BLaER1 treated with 17β-estradiol and CSF1 and Interleukin-3, amounts not matched to agents 10 nM and 100 nM (cell line): ENCODE results near the gene PSMC4.

Experiments
- H3K27ac ChIP-seq, 11 experiments: shearing (Covaris generic); formaldehyde crosslinking; 2 replicates each; pipeline ENCODE4 v1.8.1; 2022
- H3K27me3 ChIP-seq, 11 experiments: shearing (Covaris generic); formaldehyde crosslinking; 2 replicates each; pipeline ENCODE4 v1.8.1; 2022
- H3K36me3 ChIP-seq, 11 experiments: shearing (Covaris generic); formaldehyde crosslinking; 2 replicates each; pipeline ENCODE4 v1.8.1; 2022
- H3K4me1 ChIP-seq, 10 experiments: shearing (Covaris generic); formaldehyde crosslinking; 2 replicates each; pipeline ENCODE4 v1.8.1; 2022
- H3K4me2 ChIP-seq, 11 experiments: shearing (Covaris generic); formaldehyde crosslinking; 2 replicates each; pipeline ENCODE4 v1.8.1; 2022
- H3K4me3 ChIP-seq, 10 experiments: shearing (Covaris generic); formaldehyde crosslinking; 2 replicates each; pipeline ENCODE4 v1.8.1; 2022
- H3K9ac ChIP-seq, 11 experiments: shearing (Covaris generic); formaldehyde crosslinking; 2 replicates each; pipeline ENCODE4 v1.8.1; 2022
- H3K9me3 ChIP-seq, 11 experiments: shearing (Covaris generic); formaldehyde crosslinking; replicated peaks in 1 of 11; 2 replicates each; pipeline ENCODE4 v1.8.1; 2022
- H4K20me1 ChIP-seq, 11 experiments: shearing (Covaris generic); formaldehyde crosslinking; 2 replicates each; pipeline ENCODE4 v1.8.1; 2022
- Cebpa-rat ChIP-seq, 11 experiments: shearing (Covaris generic); IDR thresholded peaks; 2 replicates each; pipeline ENCODE4 v1.8.1; 2022

Gene PSMC4

DNA sequence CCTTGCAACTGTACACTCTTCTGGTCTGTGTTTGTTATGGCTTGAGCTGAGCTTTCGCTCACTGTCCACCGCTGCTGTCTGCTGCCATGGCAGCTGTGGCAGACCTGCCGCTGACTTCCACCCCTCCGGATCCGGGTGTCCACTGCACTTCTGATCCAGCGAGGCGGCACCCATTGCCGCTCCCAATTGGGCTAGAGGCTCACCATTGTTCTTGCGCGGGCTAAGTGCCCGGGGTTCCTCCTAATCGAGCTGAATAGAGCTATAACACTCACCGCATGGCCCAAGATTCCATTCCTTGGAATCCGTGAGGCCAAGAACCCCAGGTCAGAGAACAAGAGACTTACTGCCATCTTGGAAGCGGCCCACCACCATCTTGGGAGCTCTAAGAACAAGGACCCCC is 2.2 kb upstream of the PSMC4 start:
- no peak for TF ChIP-seq Cebpa-rat (IDR thresholded peaks at IDR 0.05)
- Histone ChIP-seq H4K20me1 (peaks cover 0 to 26% (median 12%) of the 10 kb centered on the region in 11 experiments; a peak in 12 of 22 replicates), H3K4me2 (peak overlapping the region in 3 of 11 experiments; percentile 85 to 86 (median 86); a peak in 6 of 22 replicates), H3K36me3 (peaks cover 18 to 21% (median 19%) of the 10 kb centered on the region in 11 experiments), H3K9me3 (no peaks in the 10 kb centered on the region; a peak in 1 of 22 replicates), H3K4me3 (no peak overlapping the region), H3K27ac (peak overlapping the region in 1 of 11 experiments; percentile 29; a peak in 1 of 22 replicates), H3K4me1 (peaks cover 18 to 72% (median 25%) of the 10 kb centered on the region in 10 experiments), H3K27me3 (no peaks in the 10 kb centered on the region), H3K9ac (no peak overlapping the region)

DNA sequence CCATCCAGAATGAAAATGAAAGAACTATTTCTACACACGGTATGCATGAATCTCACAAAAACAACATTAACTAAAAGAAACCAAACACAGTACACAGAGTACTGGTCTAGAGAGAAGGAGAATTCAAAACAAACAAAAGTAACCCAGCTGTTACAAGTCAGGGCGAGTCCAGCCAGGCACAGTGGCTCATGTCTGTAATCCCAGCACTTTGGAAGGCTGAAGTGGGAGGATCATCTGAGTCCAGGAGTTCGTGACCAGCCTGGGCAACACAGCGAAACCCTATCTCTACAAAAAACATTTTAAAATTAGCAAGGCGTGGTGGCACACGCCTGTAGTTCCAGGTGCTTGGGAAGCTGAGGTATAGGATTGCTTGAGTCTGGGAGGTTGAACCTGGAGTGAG is 1.7 kb upstream of the PSMC4 start:
- no peak for TF ChIP-seq Cebpa-rat (IDR thresholded peaks at IDR 0.05)
- Histone ChIP-seq H3K36me3 (peaks cover 23 to 25% (median 24%) of the 10 kb centered on the region in 11 experiments), H3K4me2 (peak overlapping the region in 10 of 11 experiments; percentile 76 to 95 (median 86); a peak in 13 of 22 replicates), H3K9ac (no peak overlapping the region), H3K4me1 (peaks cover 18 to 72% (median 25%) of the 10 kb centered on the region in 10 experiments), H3K9me3 (no peaks in the 10 kb centered on the region; a peak in 1 of 22 replicates), H3K4me3 (no peak overlapping the region), H3K27me3 (no peaks in the 10 kb centered on the region), H3K27ac (peak overlapping the region in 2 of 11 experiments; percentile 65 to 79; a peak in 2 of 22 replicates), H4K20me1 (peaks cover 0 to 30% (median 15%) of the 10 kb centered on the region in 11 experiments; a peak in 13 of 22 replicates)

DNA sequence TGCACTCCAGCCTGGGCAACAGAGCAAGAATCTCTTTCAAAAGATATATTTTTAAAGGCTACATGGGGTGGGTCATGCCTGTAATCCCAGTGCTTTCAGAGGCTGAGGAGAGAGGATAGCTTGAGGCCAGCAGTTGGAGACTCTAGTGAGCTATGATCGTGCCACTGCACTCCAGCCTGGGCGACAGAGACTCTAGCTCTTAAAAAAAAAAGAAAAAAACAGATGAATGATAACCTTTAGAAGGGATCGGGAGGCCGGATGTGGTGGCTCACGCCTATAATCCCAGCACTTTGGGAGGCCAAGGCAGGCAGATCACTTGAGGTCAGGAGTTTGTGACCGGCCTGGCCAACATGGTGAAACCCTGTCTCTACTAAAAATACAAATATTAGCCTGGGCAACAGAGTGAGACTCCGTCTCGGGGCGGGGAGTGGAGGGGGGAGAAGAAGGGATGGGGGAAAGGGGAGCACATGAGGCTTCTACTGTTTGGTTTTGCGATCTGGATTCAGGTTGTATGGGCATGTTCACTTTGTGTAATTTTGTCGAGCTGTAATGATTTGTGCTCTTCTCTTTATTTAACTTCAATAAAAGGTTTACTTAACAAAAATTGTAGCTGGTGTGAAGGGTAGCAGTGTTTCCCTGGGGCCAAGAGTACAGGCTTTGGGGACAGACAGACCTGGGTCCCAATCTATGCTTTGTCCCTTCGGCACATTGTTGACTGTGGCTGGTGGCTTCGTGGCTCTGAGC is 1.1 kb upstream of the PSMC4 start:
- peaks cover 0 to 36% (median 21%) of the 10 kb centered on the region in 11 experiments; a peak in 13 of 22 replicates for H4K20me1 ChIP-seq
- H3K4me1 ChIP-seq, result peaks cover 18 to 72% (median 25%) of the 10 kb centered on the region in 10 experiments
- peak overlapping the region; percentile 78 to 94 (median 86) for H3K9ac ChIP-seq
- peak overlapping the region; percentile 67 to 96 (median 87) for H3K4me3 ChIP-seq
- peaks cover 29 to 31% (median 30%) of the 10 kb centered on the region in 11 experiments for H3K36me3 ChIP-seq
- H3K9me3 ChIP-seq, result no peaks in the 10 kb centered on the region; a peak in 1 of 22 replicates
- H3K27ac ChIP-seq, result peak overlapping the region; percentile 65 to 83 (median 78)
- no peak for TF ChIP-seq Cebpa-rat (IDR thresholded peaks at IDR 0.05)
- peak overlapping the region; percentile 76 to 95 (median 86) for H3K4me2 ChIP-seq
- no peaks in the 10 kb centered on the region for H3K27me3 ChIP-seq

DNA sequence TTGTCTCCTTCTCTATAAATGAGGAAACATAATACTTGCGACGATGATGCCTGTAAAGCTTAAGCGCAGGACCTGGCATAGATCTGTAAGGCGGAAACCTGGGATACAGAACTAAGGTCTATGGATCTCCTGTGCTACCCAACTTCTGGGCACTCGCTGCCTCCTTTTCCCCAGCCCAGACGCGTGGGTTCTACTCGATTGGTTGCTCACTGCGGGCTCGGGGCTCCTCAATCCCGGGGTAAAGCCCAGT is 615 bp upstream of the PSMC4 start:
- Histone ChIP-seq H3K9me3 (no peaks in the 10 kb centered on the region; a peak in 1 of 22 replicates), H3K36me3 (peaks cover 33 to 36% (median 35%) of the 10 kb centered on the region in 11 experiments), H3K27me3 (no peaks in the 10 kb centered on the region), H3K9ac (peak overlapping the region; percentile 78 to 94 (median 86)), H3K4me1 (peaks cover 18 to 71% (median 25%) of the 10 kb centered on the region in 10 experiments), H3K27ac (peak overlapping the region; percentile 65 to 83 (median 78)), H3K4me3 (peak overlapping the region; percentile 67 to 96 (median 87)), H3K4me2 (peak overlapping the region; percentile 76 to 95 (median 86)), H4K20me1 (peaks cover 0 to 37% (median 22%) of the 10 kb centered on the region in 11 experiments; a peak in 13 of 22 replicates)
- no peak for TF ChIP-seq Cebpa-rat (IDR thresholded peaks at IDR 0.05)

DNA sequence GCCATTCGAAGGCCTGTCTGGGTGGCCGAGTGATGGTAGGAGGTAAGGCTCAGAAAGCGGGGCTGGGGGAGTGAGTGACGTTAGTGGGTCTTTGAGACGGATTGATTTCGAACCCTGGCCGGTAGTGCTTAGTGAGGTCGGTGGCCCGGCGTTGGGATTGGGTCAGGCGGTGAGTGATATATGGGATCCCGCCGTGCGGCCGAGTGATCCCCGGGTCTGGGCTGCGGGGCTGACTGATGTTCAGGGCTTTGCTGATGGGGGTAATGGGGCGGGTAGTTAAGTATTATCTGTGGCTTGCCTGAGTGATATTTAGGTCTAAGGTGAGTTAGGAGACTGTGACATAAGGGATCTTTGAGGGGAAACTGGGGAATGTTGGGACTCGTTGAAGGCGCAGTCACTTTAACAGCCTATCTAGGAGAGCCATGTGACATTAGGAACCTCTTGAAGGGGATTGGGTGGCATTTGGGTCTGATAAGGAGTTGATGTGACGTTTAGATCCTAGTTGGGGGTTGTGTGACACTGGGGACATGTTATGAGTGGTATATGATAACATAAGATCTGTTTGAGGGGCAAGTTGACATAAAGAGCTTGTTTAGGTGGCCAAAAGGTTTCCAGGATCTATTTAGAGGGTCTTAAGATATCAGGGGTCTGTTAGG is 543 bp downstream of the PSMC4 start:
- H3K36me3 ChIP-seq, result peaks cover 39 to 47% (median 46%) of the 10 kb centered on the region in 11 experiments
- peak overlapping the region; percentile 81 to 94 (median 88) for H3K9ac ChIP-seq
- peak overlapping the region; percentile 69 to 88 (median 79) for H3K27ac ChIP-seq

DNA sequence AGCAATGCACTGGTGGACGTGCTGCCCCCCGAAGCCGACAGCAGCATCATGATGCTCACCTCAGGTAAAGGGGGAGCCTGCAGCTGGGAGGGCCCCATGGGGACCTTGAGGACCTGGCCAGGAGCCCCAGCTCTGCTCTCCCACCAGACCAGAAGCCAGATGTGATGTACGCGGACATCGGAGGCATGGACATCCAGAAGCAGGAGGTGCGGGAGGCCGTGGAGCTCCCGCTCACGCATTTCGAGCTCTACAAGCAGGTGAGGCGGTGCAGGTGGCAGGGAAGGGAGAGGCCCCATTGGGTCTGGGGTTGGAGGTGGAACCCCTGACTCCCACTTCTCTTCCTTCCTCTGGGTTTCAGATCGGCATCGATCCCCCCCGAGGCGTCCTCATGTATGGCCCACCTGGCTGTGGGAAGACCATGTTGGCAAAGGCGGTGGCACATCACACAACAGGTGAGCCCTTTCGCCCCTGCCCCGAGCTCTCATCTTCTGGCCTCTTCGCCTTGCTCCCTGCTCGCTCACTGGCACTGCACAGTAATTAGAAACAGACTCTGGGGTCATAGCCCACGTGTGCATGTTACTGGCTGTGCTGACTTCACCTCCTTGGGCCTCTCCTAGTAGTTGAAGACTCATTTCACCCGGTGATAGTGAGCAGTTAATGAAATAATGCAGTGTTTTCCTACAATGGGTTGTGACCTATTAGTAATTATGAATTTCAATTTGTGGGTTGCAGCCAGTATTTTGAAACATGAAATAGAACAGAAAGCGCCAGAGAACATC is 3.6 kb downstream of the PSMC4 start:
- Histone ChIP-seq H4K20me1 (peaks cover 0 to 57% (median 39%) of the 10 kb centered on the region in 11 experiments; a peak in 17 of 22 replicates), H3K4me3 (peak overlapping the region in 2 of 10 experiments; percentile 92 to 94; a peak in 2 of 20 replicates), H3K36me3 (peaks cover 70 to 78% (median 76%) of the 10 kb centered on the region in 11 experiments), H3K27me3 (no peaks in the 10 kb centered on the region), H3K9ac (peak overlapping the region in 2 of 11 experiments; percentile 91 to 94; a peak in 3 of 22 replicates), H3K4me1 (peaks cover 18 to 60% (median 24%) of the 10 kb centered on the region in 10 experiments), H3K4me2 (peak overlapping the region in 3 of 11 experiments; percentile 95 to 99 (median 98); a peak in 2 of 22 replicates), H3K27ac (no peak overlapping the region), H3K9me3 (no peaks in the 10 kb centered on the region)
- no peak for TF ChIP-seq Cebpa-rat (IDR thresholded peaks at IDR 0.05)

More for the DNA sequence above, 543 bp downstream of the PSMC4 start:
- Histone ChIP-seq H3K4me1 (peaks cover 18 to 73% (median 25%) of the 10 kb centered on the region in 10 experiments), H4K20me1 (peaks cover 0 to 39% (median 22%) of the 10 kb centered on the region in 11 experiments; a peak in 13 of 22 replicates), H3K4me2 (peak overlapping the region; percentile 87 to 99 (median 96)), H3K27me3 (no peaks in the 10 kb centered on the region), H3K4me3 (peak overlapping the region; percentile 79 to 96 (median 87)), H3K9me3 (no peaks in the 10 kb centered on the region; a peak in 1 of 22 replicates)
- TF ChIP-seq Cebpa-rat (IDR thresholded peaks at IDR 0.05), result no peak

DNA sequence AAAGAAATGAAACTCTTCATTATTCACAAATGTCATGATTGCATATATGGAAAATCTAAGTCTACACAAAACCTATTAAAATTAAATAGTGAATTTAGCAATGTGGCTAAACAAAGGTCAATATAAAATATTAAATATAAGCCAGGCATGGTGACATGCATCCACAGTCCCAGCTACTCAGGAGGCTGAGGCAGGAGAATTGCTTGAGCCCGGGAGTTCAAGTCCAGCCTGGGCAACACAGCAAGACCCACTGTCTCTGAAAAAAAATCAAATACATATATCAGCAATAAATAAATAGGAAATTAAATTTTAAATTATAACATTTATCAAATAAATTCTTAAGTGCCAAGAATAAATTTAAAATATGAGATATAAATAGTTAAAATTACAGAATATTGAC is 11.9 kb downstream of the PSMC4 start:
- no peak overlapping the region for H3K27ac ChIP-seq
- H3K9ac ChIP-seq, result no peak overlapping the region
- H3K9me3 ChIP-seq, result peaks cover 52 to 76% (median 57%) of the 10 kb centered on the region in 11 experiments
- H3K27me3 ChIP-seq, result no peaks in the 10 kb centered on the region
- no peak overlapping the region for H3K4me2 ChIP-seq
- H3K4me3 ChIP-seq, result no peak overlapping the region
- no peak for TF ChIP-seq Cebpa-rat (IDR thresholded peaks at IDR 0.05)
- peaks cover 0 to 34% (median 0%) of the 10 kb centered on the region in 10 experiments; a peak in 5 of 20 replicates for H3K4me1 ChIP-seq
- H4K20me1 ChIP-seq, result peaks cover 0 to 36% (median 27%) of the 10 kb centered on the region in 11 experiments; a peak in 17 of 22 replicates
- H3K36me3 ChIP-seq, result peaks cover 64 to 93% (median 89%) of the 10 kb centered on the region in 11 experiments

DNA sequence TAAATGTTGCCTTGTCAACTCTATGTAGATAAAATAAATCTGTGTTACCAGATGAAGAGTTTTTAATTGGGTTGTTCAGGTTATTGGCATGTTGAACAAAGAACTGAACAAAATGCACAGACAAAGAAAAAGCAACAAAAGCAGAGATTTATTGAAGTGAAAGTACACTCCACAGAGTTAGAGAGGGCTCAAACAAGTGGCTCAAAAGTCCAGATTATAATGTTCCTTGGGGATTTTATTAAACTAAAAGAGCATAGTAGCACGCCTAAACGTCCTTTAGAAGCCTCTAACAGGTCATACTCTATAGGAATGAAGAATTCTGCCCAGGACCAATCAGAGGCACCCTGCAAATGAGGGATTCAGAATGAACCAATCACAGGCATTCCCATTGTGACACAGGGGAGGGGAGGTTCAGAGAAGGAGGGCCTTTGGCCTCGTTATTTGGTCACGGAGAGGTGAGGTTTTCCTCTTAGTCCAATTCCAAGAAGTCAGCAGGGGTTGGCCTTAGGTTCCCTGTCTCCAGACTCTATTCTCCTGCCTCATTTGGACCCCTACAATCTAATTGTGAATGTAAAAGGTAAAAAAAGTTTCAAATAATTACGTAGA is 12.8 kb downstream of the PSMC4 start:
- peaks cover 0 to 27% (median 17%) of the 10 kb centered on the region in 11 experiments; a peak in 11 of 22 replicates for H4K20me1 ChIP-seq
- H3K9ac ChIP-seq, result no peak overlapping the region
- peaks cover 0 to 25% (median 0%) of the 10 kb centered on the region in 10 experiments; a peak in 5 of 20 replicates for H3K4me1 ChIP-seq
- no peak overlapping the region for H3K27ac ChIP-seq
- no peaks in the 10 kb centered on the region for H3K27me3 ChIP-seq
- no peak overlapping the region for H3K4me2 ChIP-seq
- TF ChIP-seq Cebpa-rat (IDR thresholded peaks at IDR 0.05), result no peak
- H3K9me3 ChIP-seq, result peaks cover 60 to 85% (median 66%) of the 10 kb centered on the region in 11 experiments
- no peak overlapping the region for H3K4me3 ChIP-seq
- peaks cover 60 to 93% (median 88%) of the 10 kb centered on the region in 11 experiments for H3K36me3 ChIP-seq
